Endometrial microvascular endothelial cells (primary cell): Measurements from ENCODE around the gene TOP2A. TPM values are rescaled to one million over a fixed set of nuclear protein-coding genes. Genes with fewer than 3 reads are reported as not detected.

ENCODE experiments used
- in situ Hi-C: cut with HindIII; loops from 2 replicates; pipeline ENCODE4 v1.10.0; 2017; ENCODE audit warnings: low sequenced_read_pairs, low pct_unique_long_range_greater_than_20kb; ENCODE audit errors: inconsistent ontology term
- total RNA-seq: library from RNA; depleted of rRNA; stranded (reverse); fragments of >200 nt; gene quantifications from one replicate; pipeline ENCODE4 v1.2.3, GENCODE V29; 2015; ENCODE audit errors: inconsistent ontology term

The TOP2A gene
- total RNA-seq, 1 donor from 2014 or later: 113 TPM

GRCh38 chr17:40342504-40343218 lies 75.0 kb downstream of the TOP2A start:
- in situ Hi-C loops: no loop called here

GRCh38 chr17:40341808-40342503 lies 75.7 kb downstream of the TOP2A start:
- in situ Hi-C loops: no loop called here

- in situ Hi-C loops: no loop called here
Observed at GRCh38 chr17:40340880-40341807, 76.6 kb downstream of the TOP2A start.

DNA sequence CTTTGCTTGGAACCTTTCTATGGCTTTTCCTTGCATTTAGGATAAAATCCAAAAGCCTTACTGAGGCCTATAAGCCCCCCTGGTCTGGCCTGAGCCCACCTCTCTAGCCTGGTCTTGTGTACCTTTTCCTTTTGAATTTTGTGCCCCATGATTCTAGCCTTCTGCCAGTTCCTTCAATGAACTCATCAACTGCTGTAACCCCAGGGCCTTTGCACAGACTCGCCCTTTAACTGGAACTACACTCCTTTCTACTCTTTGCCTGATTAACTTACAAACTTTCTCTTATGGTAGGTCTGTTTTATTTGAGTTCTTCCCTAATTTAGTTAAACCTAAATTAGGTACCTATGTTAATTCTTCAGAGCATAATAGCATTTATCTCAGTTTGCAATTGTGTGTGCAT lies 77.4 kb downstream of the TOP2A start:
- in situ Hi-C loops: no loop called here

DNA sequence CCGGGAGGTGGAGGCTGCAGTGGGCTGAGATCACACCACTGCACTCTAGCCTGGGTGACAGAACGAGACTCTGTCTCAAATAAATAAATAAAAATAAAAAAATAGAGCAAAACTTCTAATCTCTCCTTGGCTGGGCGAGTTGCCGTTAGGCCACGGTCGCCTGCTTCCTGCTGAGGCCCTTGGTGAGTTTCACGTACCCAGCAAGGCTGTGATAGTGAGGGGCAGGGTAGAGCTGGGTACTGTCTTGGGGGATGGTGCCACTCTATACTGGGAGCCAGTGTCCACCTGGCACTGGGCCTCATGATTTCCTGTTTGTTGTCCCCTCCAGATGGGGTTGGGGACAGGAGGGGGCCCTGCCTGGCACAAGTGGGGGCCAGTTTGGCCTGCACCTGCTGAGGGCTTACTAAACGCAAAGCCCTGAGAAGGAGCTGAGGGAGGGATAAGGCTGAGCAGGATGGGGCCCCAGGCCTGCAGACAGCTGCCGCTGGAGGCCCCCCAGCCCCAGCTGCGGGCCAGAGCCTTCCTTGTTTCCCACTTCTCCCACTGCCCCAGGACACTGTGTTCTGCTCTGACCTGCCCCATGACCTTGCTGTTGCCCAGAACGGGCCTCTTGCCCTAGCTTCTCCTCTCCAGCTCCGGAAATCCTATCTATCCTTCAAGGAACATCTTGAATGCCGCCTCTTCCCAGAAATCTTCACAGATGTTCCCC lies 78.6 kb downstream of the TOP2A start:
- in situ Hi-C loops: no loop called here

Other genes with a start within 250 kb of the TOP2A start
- gene RAPGEFL1, start 240.4 kb downstream of the TOP2A start, total RNA-seq: 2.6 TPM
- gene WIPF2, start 198.6 kb downstream of the TOP2A start, total RNA-seq: 7.3 TPM
- gene CDC6, start 130.0 kb downstream of the TOP2A start, total RNA-seq: 40.8 TPM
- gene RARA, start 108.7 kb downstream of the TOP2A start, total RNA-seq: 32.1 TPM
- not detected for gene GJD3, start 53.2 kb downstream of the TOP2A start, total RNA-seq
- 66.7 TPM for gene IGFBP4, start 25.6 kb upstream of the TOP2A start, total RNA-seq
- not detected for gene TNS4, start 83.7 kb upstream of the TOP2A start, total RNA-seq
- gene CCR7, start 147.6 kb upstream of the TOP2A start, total RNA-seq: not detected
- gene SMARCE1, start 229.9 kb upstream of the TOP2A start, total RNA-seq: 62.3 TPM
- not detected for gene KRT222, start 247.3 kb upstream of the TOP2A start, total RNA-seq